GM18861 (cell line): Measurements from ENCODE around the gene CX3CR1.

Experiments used
- ATAC-seq: cut with Tn5 transposase; IDR thresholded peaks from one replicate; pipeline ENCODE4 v1.9.1; 2021; ENCODE audit not compliant: unreplicated experiment

Gene CX3CR1

GRCh38 chr3:39226106-39226741 is 53.6 kb downstream of the CX3CR1 start:
- ATAC-seq, result no peak

- no peak for ATAC-seq
Observed at GRCh38 chr3:39224288-39224687, 55.5 kb downstream of the CX3CR1 start.

GRCh38 chr3:39222939-39223338 is 56.9 kb downstream of the CX3CR1 start:
- no peak for ATAC-seq

GRCh38 chr3:39222462-39222861 is 57.4 kb downstream of the CX3CR1 start:
- ATAC-seq, result no peak

- no peak for ATAC-seq
Observed at GRCh38 chr3:39221141-39221530, 58.7 kb downstream of the CX3CR1 start.

GRCh38 chr3:39220407-39221140 is 59.3 kb downstream of the CX3CR1 start:
- no peak for ATAC-seq

GRCh38 chr3:39219702-39220101 is 60.1 kb downstream of the CX3CR1 start:
- ATAC-seq, result no peak

- ATAC-seq, result peak; percentile 98
Observed at GRCh38 chr3:39216176-39216790, 63.6 kb downstream of the CX3CR1 start.

GRCh38 chr3:39213613-39214012 is 66.2 kb downstream of the CX3CR1 start:
- ATAC-seq, result no peak
